SU-DHL-6 (cell line): ENCODE measurements around the gene RAVER1.

Experiments used
- H2AFZ ChIP-seq: fragments of 200-600 bp; sonication (generic); 2 replicates; pipeline ENCODE4 v1.6.1; 2014; ENCODE audit warnings: low read depth, mild to moderate bottlenecking, moderate library complexity, mixed read lengths, antibody characterized with exemption, low read length; ENCODE audit not compliant: severe bottlenecking
- H3F3A ChIP-seq: fragments of 200-600 bp; shearing (Covaris generic); 2 replicates; pipeline ENCODE4 v1.6.0; 2016; ENCODE audit warnings: antibody characterized with exemption, mild to moderate bottlenecking; ENCODE audit not compliant: insufficient read depth
- H3K27ac ChIP-seq: fragments of 200-600 bp; sonication (generic); 2 replicates; pipeline ENCODE4 v1.5.1; 2016; ENCODE audit warnings: low read depth, mild to moderate bottlenecking, low read length, moderate library complexity, mixed read lengths
- H3K27me3 ChIP-seq: fragments of 200-600 bp; sonication (generic), shearing (Covaris generic); 2 replicates; pipeline ENCODE4 v1.6.0; 2014; ENCODE audit warnings: mild to moderate bottlenecking, low read length
- H3K36me3 ChIP-seq: fragments of 200-600 bp; sonication (generic); 2 replicates; pipeline ENCODE4 v1.6.1; 2014; ENCODE audit warnings: mild to moderate bottlenecking, low read length, mixed read lengths
- H3K4me2 ChIP-seq: fragments of 300-600, 200-600 bp; shearing (Covaris generic), sonication (generic); 2 replicates; pipeline ENCODE4 v1.6.0; 2014; ENCODE audit warnings: low read length, low read depth, mild to moderate bottlenecking; ENCODE audit not compliant: poor library complexity, severe bottlenecking
- H3K4me3 ChIP-seq: fragments of 200-600 bp; sonication (generic); 2 replicates; pipeline ENCODE4 v1.5.1; 2014; ENCODE audit warnings: antibody characterized with exemption, low read length, mild to moderate bottlenecking, mixed read lengths; ENCODE audit not compliant: insufficient read depth, poor library complexity, severe bottlenecking
- H3K79me2 ChIP-seq: fragments of 200-600 bp; sonication (generic); 2 replicates; pipeline ENCODE4 v1.6.1; 2014; ENCODE audit warnings: mild to moderate bottlenecking, low read length, moderate library complexity; ENCODE audit not compliant: insufficient read depth
- H3K9ac ChIP-seq: fragments of 200-600 bp; sonication (generic); 2 replicates; pipeline ENCODE4 v1.7.0; 2014; ENCODE audit warnings: mild to moderate bottlenecking, low read length
- H3K9me2 ChIP-seq: fragments of 200-600 bp; sonication (generic); replicated peaks from 2 replicates; pipeline ENCODE4 v1.6.1; 2014; ENCODE audit warnings: low read length; ENCODE audit not compliant: insufficient read depth
- H3K9me3 ChIP-seq: fragments of 200-600 bp; sonication (generic); 2 replicates; pipeline ENCODE4 v1.6.1; 2014; ENCODE audit warnings: low read length, mixed read lengths; ENCODE audit not compliant: insufficient read depth
- H4K20me1 ChIP-seq: fragments of 200-600 bp; sonication (generic); 2 replicates; pipeline ENCODE4 v1.6.1; 2014; ENCODE audit warnings: low read depth, mild to moderate bottlenecking, antibody characterized with exemption, low read length, moderate library complexity, mixed read lengths
- EZH2phosphoT487 ChIP-seq: fragments of 200-600 bp; sonication (generic), shearing (Covaris generic); conservative IDR thresholded peaks from 2 replicates; pipeline ENCODE4 v1.6.1; 2018; ENCODE audit warnings: mild to moderate bottlenecking, antibody characterized with exemption, low read length, moderate library complexity, mixed read lengths
- TF ChIP-seq, protein P1 (sequence below): fragments of 200-600 bp; sonication (generic); IDR thresholded peaks from one replicate; pipeline ENCODE4 v1.5.1; 2017; ENCODE audit warnings: antibody characterized with exemption, mild to moderate bottlenecking, low read length, moderate library complexity; ENCODE audit not compliant: insufficient read depth, poor library complexity, severe bottlenecking

The RAVER1 gene

DNA sequence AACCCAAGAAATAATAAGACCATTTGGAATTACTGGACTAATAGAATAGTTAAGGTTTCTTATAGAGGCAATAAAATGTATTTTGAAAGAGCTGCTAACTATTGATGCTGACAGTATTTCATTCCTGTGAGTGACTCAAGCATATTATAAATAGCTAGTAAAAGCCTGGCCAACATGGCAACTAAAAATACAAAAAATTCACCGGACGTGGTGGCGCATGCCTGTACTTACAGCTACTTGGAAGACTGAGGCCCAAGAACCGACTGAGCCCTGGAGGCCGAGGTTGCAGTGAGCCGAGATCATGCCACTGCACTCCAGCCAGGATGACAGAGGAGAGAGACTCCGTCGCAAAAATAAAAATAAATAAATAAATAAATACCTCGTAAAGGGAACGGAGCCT is 11.5 kb upstream of the RAVER1 start:
- Histone ChIP-seq H3K9ac (no peak overlapping the region), H3K4me2 (no peak overlapping the region)
- TF ChIP-seq EZH2phosphoT487, result no peak
- TF ChIP-seq, protein P1, sequence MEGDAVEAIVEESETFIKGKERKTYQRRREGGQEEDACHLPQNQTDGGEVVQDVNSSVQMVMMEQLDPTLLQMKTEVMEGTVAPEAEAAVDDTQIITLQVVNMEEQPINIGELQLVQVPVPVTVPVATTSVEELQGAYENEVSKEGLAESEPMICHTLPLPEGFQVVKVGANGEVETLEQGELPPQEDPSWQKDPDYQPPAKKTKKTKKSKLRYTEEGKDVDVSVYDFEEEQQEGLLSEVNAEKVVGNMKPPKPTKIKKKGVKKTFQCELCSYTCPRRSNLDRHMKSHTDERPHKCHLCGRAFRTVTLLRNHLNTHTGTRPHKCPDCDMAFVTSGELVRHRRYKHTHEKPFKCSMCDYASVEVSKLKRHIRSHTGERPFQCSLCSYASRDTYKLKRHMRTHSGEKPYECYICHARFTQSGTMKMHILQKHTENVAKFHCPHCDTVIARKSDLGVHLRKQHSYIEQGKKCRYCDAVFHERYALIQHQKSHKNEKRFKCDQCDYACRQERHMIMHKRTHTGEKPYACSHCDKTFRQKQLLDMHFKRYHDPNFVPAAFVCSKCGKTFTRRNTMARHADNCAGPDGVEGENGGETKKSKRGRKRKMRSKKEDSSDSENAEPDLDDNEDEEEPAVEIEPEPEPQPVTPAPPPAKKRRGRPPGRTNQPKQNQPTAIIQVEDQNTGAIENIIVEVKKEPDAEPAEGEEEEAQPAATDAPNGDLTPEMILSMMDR, result no peak

DNA sequence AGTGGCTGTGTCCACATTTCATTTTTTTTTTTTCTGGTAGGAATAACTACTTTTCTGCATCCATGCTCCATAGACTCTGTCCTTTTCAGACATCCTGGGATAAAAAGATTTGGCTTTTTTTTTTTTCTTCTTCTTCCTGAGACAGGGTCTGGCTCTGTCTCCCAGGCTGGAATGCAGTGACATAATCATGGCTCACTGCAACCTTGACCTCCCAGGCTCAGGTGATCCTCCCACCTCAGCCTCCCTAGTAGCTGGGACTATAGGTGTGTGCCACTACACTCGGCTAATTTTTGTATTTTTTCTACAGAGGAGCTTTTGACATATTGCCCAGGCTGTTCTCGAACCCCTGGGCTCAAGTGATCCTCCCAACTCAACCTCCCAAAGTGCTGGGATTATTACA is 10.2 kb upstream of the RAVER1 start:
- no peak overlapping the region for H3K4me2 ChIP-seq
- H4K20me1 ChIP-seq, result no peaks in the 10 kb centered on the region
- no peaks in the 10 kb centered on the region for H3K9me3 ChIP-seq
- H3K27ac ChIP-seq, result no peak overlapping the region
- H3K9ac ChIP-seq, result no peak overlapping the region
- no peak overlapping the region for H2AFZ ChIP-seq
- no peaks in the 10 kb centered on the region for H3K79me2 ChIP-seq
- no peaks in the 10 kb centered on the region for H3K27me3 ChIP-seq
- H3K4me3 ChIP-seq, result no peak overlapping the region
- H3F3A ChIP-seq, result 0 out of 2 replicates have a peak, but pooled peaks cover 4% of the 10 kb centered on the region
- H3K36me3 ChIP-seq, result no peaks in the 10 kb centered on the region
- no peak for TF ChIP-seq EZH2phosphoT487
- TF ChIP-seq, protein P1, result no peak
- no peaks in the 10 kb centered on the region for H3K9me2 ChIP-seq

More for the DNA sequence above, 11.5 kb upstream of the RAVER1 start:
- no peak overlapping the region for H3K27ac ChIP-seq
- H3K9me2 ChIP-seq, result no peaks in the 10 kb centered on the region
- no peaks in the 10 kb centered on the region for H3K36me3 ChIP-seq
- H4K20me1 ChIP-seq, result no peaks in the 10 kb centered on the region
- H3K79me2 ChIP-seq, result no peaks in the 10 kb centered on the region
- H3K9me3 ChIP-seq, result no peaks in the 10 kb centered on the region
- no peaks in the 10 kb centered on the region for H3K27me3 ChIP-seq
- no peak overlapping the region for H3K4me3 ChIP-seq
- H3F3A ChIP-seq, result 0 out of 2 replicates have a peak, but pooled peaks cover 4% of the 10 kb centered on the region
- H2AFZ ChIP-seq, result no peak overlapping the region

DNA sequence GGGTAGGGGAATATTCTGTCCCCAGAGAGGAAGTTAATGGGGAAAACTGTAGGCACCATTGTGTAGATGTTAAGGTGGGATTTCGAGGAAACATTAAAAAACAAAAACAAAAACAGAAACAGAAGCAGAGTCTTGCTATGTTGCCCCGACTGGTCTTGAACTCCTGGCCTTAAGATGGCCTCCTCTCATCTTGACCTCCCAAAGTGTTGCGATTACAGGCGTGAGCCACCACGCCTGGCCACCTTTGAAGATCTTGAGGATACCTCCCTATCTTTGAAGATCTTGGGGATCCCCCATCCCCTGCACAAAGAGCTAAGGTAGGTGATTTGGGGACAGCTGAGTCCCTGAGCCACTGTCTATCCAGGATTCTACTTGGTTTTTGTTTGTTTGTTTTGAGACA is 6.6 kb upstream of the RAVER1 start:
- Histone ChIP-seq H3K9ac (peak overlapping the region; percentile 68), H3K4me2 (peak overlapping the region; percentile 75), H3K27me3 (no peaks in the 10 kb centered on the region), H3F3A (no peaks in the 10 kb centered on the region), H3K9me2 (no peaks in the 10 kb centered on the region), H3K4me3 (no peak overlapping the region), H3K36me3 (no peaks in the 10 kb centered on the region), H4K20me1 (no peaks in the 10 kb centered on the region), H3K27ac (peak overlapping the region; percentile 12; the same call in 1 of the 2 replicates), H3K9me3 (no peaks in the 10 kb centered on the region), H3K79me2 (no peaks in the 10 kb centered on the region), H2AFZ (peak overlapping the region; percentile 86)
- no peak for TF ChIP-seq EZH2phosphoT487
- TF ChIP-seq, protein P1, result no peak
